ENCODE measurements around the gene ADARB1. TPM values are rescaled to one million over a fixed set of nuclear protein-coding genes. Genes with fewer than 3 reads are reported as not detected.

ADARB1 gene
- total and polyA plus RNA-seq, 2 of the 8 experiments (the other 6 are each of a cell fraction or from before 2014, with no cell fraction given): 4.7 to 14.9 TPM

GRCh38 chr21:45060089-45060488 lies 14.3 kb upstream of the ADARB1 start:
- 0 out of 2 replicates have a peak overlapping the region, but pooled peaks have one; percentile 3 for H4K8ac ChIP-seq (ENCODE audit: extremely low read depth, insufficient read depth, low read length)
- no peak overlapping the region for H3K4me2 ChIP-seq (ENCODE audit: insufficient read depth in 1 of 2, low read depth in 2 of 2, low read length in 2 of 2)
- no peak for DNase-seq (ENCODE audit: low read depth in 1 of 2, low spot score in 2 of 2)
- H2AK5ac ChIP-seq (ENCODE audit: low read depth, low read length): 0 out of 2 replicates have a peak overlapping the region, but pooled peaks have one; percentile 39
- H3K4ac ChIP-seq (replicated peaks; ENCODE audit: insufficient read length, low read depth, low read length): no peak overlapping the region
- CTCF ChIA-PET (ENCODE audit: partially characterized antibody): interaction anchor here (1.3 kb wide), 1 partner anchor 48 kb away, joined by 3 read pairs; no protein-coding TSS in a partner anchor
- no peak overlapping the region for H2BK20ac ChIP-seq (ENCODE audit: low read length)
- no peak overlapping the region for H4K5ac ChIP-seq (ENCODE audit: insufficient read length, low read depth, low read length)
- WGBS, 2 experiments (ENCODE audit: extremely low coverage in 1 of 2, insufficient coverage in 1 of 2, insufficient read length in 1 of 2, insufficient replicate concordance in 2 of 2, low coverage in 1 of 2, low lambda C conversion rate in 2 of 2, missing lambda C conversion rate in 1 of 2): 91% methylated on average over 8 of the region's 8 CpGs; no CpG with 5 or more reads in 1 of the 2 experiments
- H2BK12ac ChIP-seq (ENCODE audit: low read depth, low read length): no peak overlapping the region
- no peak overlapping the region for H4K91ac ChIP-seq (replicated peaks; ENCODE audit: insufficient read length, low read length)
- no peak overlapping the region for H3K56ac ChIP-seq (replicated peaks; ENCODE audit: insufficient read length, low read depth, low read length)
- H3K9ac ChIP-seq (replicated peaks in 1 of 4; ENCODE audit: extremely low read depth in 1 of 4, low read depth in 3 of 4, low read length in 3 of 4): no peak overlapping the region
- no peaks in the 10 kb centered on the region for H3K23me2 ChIP-seq (ENCODE audit: low read depth, low read length)
- POLR2A ChIA-PET (ENCODE audit: partially characterized antibody): no interaction called here
- H2BK5ac ChIP-seq (ENCODE audit: low read depth, low read length): no peak overlapping the region
- no peaks in the 10 kb centered on the region for H3K9me3 ChIP-seq (ENCODE audit: insufficient read depth in 2 of 2, low read depth in 1 of 2, low read length in 1 of 2)
- H3K36me3 ChIP-seq (ENCODE audit: control insufficient read depth in 2 of 4, insufficient read depth in 4 of 4, low read length in 3 of 4): no peaks in the 10 kb centered on the region
- no peak overlapping the region for H3K27ac ChIP-seq (ENCODE audit: low read depth, low read length)
- H3K79me1 ChIP-seq (ENCODE audit: low read depth, low read length): no peaks in the 10 kb centered on the region
- no peak overlapping the region for H3K23ac ChIP-seq (ENCODE audit: insufficient read length)
- no peaks in the 10 kb centered on the region for H4K20me1 ChIP-seq (replicated peaks in 1 of 2; ENCODE audit: control insufficient read depth in 1 of 2, insufficient read depth in 2 of 2, low read length in 2 of 2)
- no peaks in the 10 kb centered on the region for H3K79me2 ChIP-seq (ENCODE audit: control insufficient read depth in 1 of 2, insufficient read depth in 2 of 2, low read length in 2 of 2)
- no peak overlapping the region for H2AFZ ChIP-seq (ENCODE audit: low read length)
- no peak overlapping the region for H3K18ac ChIP-seq (ENCODE audit: extremely low read depth, low read length)
- H3K14ac ChIP-seq (ENCODE audit: insufficient read length): no peak overlapping the region
- no peak overlapping the region for H3K4me3 ChIP-seq (ENCODE audit: extremely low read depth in 1 of 4, insufficient read depth in 2 of 4, low read depth in 3 of 4, low read length in 4 of 4)
- no peak overlapping the region for H2BK120ac ChIP-seq (replicated peaks; ENCODE audit: low read depth, low read length)
- peaks cover 2 to 10% (median 5%) of the 10 kb centered on the region in 4 experiments; a peak in 5 of 7 replicates for H3K4me1 ChIP-seq (replicated peaks in 1 of 4; ENCODE audit: control insufficient read depth in 3 of 4, insufficient read depth in 4 of 4, low read length in 3 of 4)
- no peak for FAIRE-seq
- no peak overlapping the region for H2BK15ac ChIP-seq (ENCODE audit: low read length)
- peaks cover 0 to 3% (median 0%) of the 10 kb centered on the region in 4 experiments; a peak in 2 of 7 replicates for H3K27me3 ChIP-seq (replicated peaks in 1 of 4; ENCODE audit: control insufficient read depth in 3 of 4, extremely low read depth in 1 of 4, insufficient read depth in 3 of 4, low read length in 3 of 4)
- TF ChIP-seq RFX5 (IDR thresholded peaks at IDR 0.05; ENCODE audit: borderline replicate concordance, low read depth, low read length) (no peak), EZH2 (IDR thresholded peaks at IDR 0.05; ENCODE audit: low read depth, low read length, severe bottlenecking) (no peak)

Measured in H1 (cell line).